Liver (tissue), 9 donors: ENCODE data around the gene MAPRE3. TPM values are rescaled to one million over a fixed set of nuclear protein-coding genes. Genes with fewer than 3 reads are reported as not detected.

Experiments
- DNase-seq: peaks from one replicate; pipeline ENCODE4 v3.0.0-alpha.2; 2017; ENCODE audit warnings: low spot score
- H3K27ac ChIP-seq, 2 donors: one replicate each; pipeline ENCODE4 v1.7.0; 2013; ENCODE audit warnings: inconsistent platforms in 2 of 2, low read length in 2 of 2, control low read depth in 1 of 2, low read depth in 1 of 2, mild to moderate bottlenecking in 1 of 2
- H3K27me3 ChIP-seq, 4 donors: one replicate each; pipeline versions ENCODE4 v1.6.1 to v1.7.0; 2013; ENCODE audit warnings: low read length in 3 of 4, inconsistent platforms in 1 of 4, mild to moderate bottlenecking in 1 of 4, moderate library complexity in 1 of 4; ENCODE audit not compliant: control insufficient read depth in 4 of 4, insufficient read depth in 4 of 4
- H3K36me3 ChIP-seq, 4 donors: one replicate each; pipeline versions ENCODE4 v1.6.1 to v1.7.0; 2013; ENCODE audit warnings: low read length in 3 of 4, mild to moderate bottlenecking in 3 of 4, low read depth in 1 of 4, moderate library complexity in 1 of 4; ENCODE audit not compliant: control insufficient read depth in 4 of 4, insufficient read depth in 3 of 4
- H3K4me1 ChIP-seq, 4 donors: one replicate each; pipeline versions ENCODE4 v1.6.1 to v1.7.0; 2013; ENCODE audit warnings: low read length in 3 of 4, mild to moderate bottlenecking in 3 of 4, moderate library complexity in 1 of 4; ENCODE audit not compliant: control insufficient read depth in 4 of 4, insufficient read depth in 4 of 4
- H3K4me3 ChIP-seq, 3 donors: one replicate each; pipeline versions ENCODE4 v1.6.1 to v1.7.0; 2013; ENCODE audit warnings: low read length in 3 of 3, control low read depth in 1 of 3, low read depth in 1 of 3, mild to moderate bottlenecking in 1 of 3
- H3K9ac ChIP-seq, 2 donors: one replicate each; pipeline ENCODE4 v1.7.0; 2013; ENCODE audit warnings: low read length in 2 of 2, mild to moderate bottlenecking in 2 of 2, moderate library complexity in 2 of 2, control low read depth in 1 of 2, low read depth in 1 of 2
- H3K9me3 ChIP-seq, 4 donors: one replicate each; pipeline versions ENCODE4 v1.6.1 to v1.7.0; 2013; ENCODE audit warnings: low read length in 3 of 4; ENCODE audit not compliant: control insufficient read depth in 4 of 4
- ATF3 ChIP-seq: IDR thresholded peaks from 2 replicates; pipeline ENCODE4 v1.6.1; 2016; ENCODE audit warnings: antibody characterized with exemption
- CTCF ChIP-seq: fragments of 150-350 bp; IDR thresholded peaks from 2 replicates; pipeline ENCODE4 v1.5.1; 2017; ENCODE audit warnings: improper control_type of control experiment, low read depth, low read length; ENCODE audit not compliant: missing input control
- EGR1 ChIP-seq, 2 donors: IDR thresholded peaks; 2 replicates each; pipeline ENCODE4 v1.6.1; 2016 to 2018; ENCODE audit warnings: antibody characterized with exemption in 2 of 2, low read depth in 2 of 2
- FOXA2 ChIP-seq: IDR thresholded peaks from 2 replicates; pipeline ENCODE4 v1.6.1; 2016; ENCODE audit warnings: antibody characterized with exemption
- GABPA ChIP-seq, 2 donors: IDR thresholded peaks in 1 of 2; conservative IDR thresholded peaks in 1 of 2; 2 replicates each; pipeline ENCODE4 v1.6.1; 2016; ENCODE audit warnings: antibody characterized with exemption in 2 of 2, mild to moderate bottlenecking in 1 of 2, moderate library complexity in 1 of 2
- HNF4A ChIP-seq, 2 donors: conservative IDR thresholded peaks; 2 replicates each; pipeline ENCODE4 v1.6.1; 2016; ENCODE audit warnings: antibody characterized with exemption in 2 of 2, mild to moderate bottlenecking in 2 of 2
- HNF4G ChIP-seq: IDR thresholded peaks from 2 replicates; pipeline ENCODE4 v1.6.1; 2016; ENCODE audit warnings: antibody characterized with exemption
- JUND ChIP-seq, 2 donors: IDR thresholded peaks; 2 replicates each; pipeline ENCODE4 v1.6.1; 2016; ENCODE audit warnings: antibody characterized with exemption in 2 of 2
- MAX ChIP-seq: IDR thresholded peaks from 2 replicates; pipeline ENCODE4 v1.6.1; 2016; ENCODE audit warnings: antibody characterized with exemption
- NR2F2 ChIP-seq: IDR thresholded peaks from 2 replicates; pipeline ENCODE4 v1.6.1; 2016; ENCODE audit warnings: antibody characterized with exemption
- RAD21 ChIP-seq, 2 donors: IDR thresholded peaks; 2 replicates each; pipeline ENCODE4 v1.6.1; 2016; ENCODE audit warnings: antibody characterized with exemption in 2 of 2, mild to moderate bottlenecking in 2 of 2
- REST ChIP-seq: IDR thresholded peaks from 2 replicates; pipeline ENCODE4 v1.6.1; 2016; ENCODE audit warnings: antibody characterized with exemption, mild to moderate bottlenecking
- RXRA ChIP-seq, 2 donors: IDR thresholded peaks; 2 replicates each; pipeline ENCODE4 v1.6.1; 2017 to 2018; ENCODE audit warnings: antibody characterized with exemption in 2 of 2, mild to moderate bottlenecking in 1 of 2
- SP1 ChIP-seq: IDR thresholded peaks from 2 replicates; pipeline ENCODE4 v1.6.1; 2018; ENCODE audit warnings: antibody characterized with exemption, mild to moderate bottlenecking
- TAF1 ChIP-seq: conservative IDR thresholded peaks from 2 replicates; pipeline ENCODE4 v1.6.1; 2016; ENCODE audit warnings: antibody characterized with exemption, mild to moderate bottlenecking
- YY1 ChIP-seq: IDR thresholded peaks from 2 replicates; pipeline ENCODE4 v1.6.1; 2016; ENCODE audit warnings: antibody characterized with exemption, mild to moderate bottlenecking
- WGBS: extraction: QIAGEN DNeasy Blood & Tissue Kit; methylation state at CpG from one replicate; pipeline ENCODE4 v1.1.7; 2013; 5-methylcytosine and 5-hydroxymethylcytosine counted together
- polyA plus RNA-seq, 2 donors: library from polyadenylated mRNA; stranded (reverse) in 1 of 2; unstranded in 1 of 2; fragments of 200-250 nt in 1 of 2; fragments of >200 nt in 1 of 2; fragmentation: Nextera tagmentation in 1 of 2; extraction: Ambion mirVana in 1 of 2; gene quantifications; one replicate each; pipeline versions ENCODE4 v1.2.1 to v1.2.3, GENCODE V29; 2013 to 2015
- total RNA-seq, 2 donors: library from RNA; depleted of rRNA; stranded (reverse); fragments of >200 nt; gene quantifications; one replicate each; pipeline ENCODE4 v1.2.3, GENCODE V29; 2014
- donor health status: healthy.
- donor health status: healthy.
- donor health status: healthy.
- donor health status: healthy.
- donor health status: healthy.

The MAPRE3 gene
- total and polyA plus RNA-seq, 4 donors, result 1.0 to 15.8 (median 9.8) TPM

- Histone ChIP-seq H3K4me3 (no peak overlapping the region), H3K9ac (no peak overlapping the region), H3K27ac (peak overlapping the region in 1 of 2 donors; percentile 42), H3K27me3 (no peaks in the 10 kb centered on the region), H3K9me3 (no peaks in the 10 kb centered on the region), H3K36me3 (no peaks in the 10 kb centered on the region), H3K4me1 (peaks cover 13 to 36% (median 25%) of the 10 kb centered on the region in 4 donors)
- no peak for DNase-seq
- TF ChIP-seq ATF3 (no peak), NR2F2 (peak; percentile 93), JUND (IDR thresholded peaks at IDR 0.05) (no peak)
- 83% methylated on average over 8 of the region's 8 CpGs for WGBS
Measured at GRCh38 chr2:27007416-27008374, 37.3 kb downstream of the MAPRE3 start.

GRCh38 chr2:27008678-27009077 is 38.2 kb downstream of the MAPRE3 start:
- Histone ChIP-seq H3K36me3 (no peaks in the 10 kb centered on the region), H3K9me3 (no peaks in the 10 kb centered on the region), H3K4me1 (peaks cover 13 to 36% (median 25%) of the 10 kb centered on the region in 4 donors), H3K27me3 (no peaks in the 10 kb centered on the region), H3K27ac (peak overlapping the region in 1 of 2 donors; percentile 54), H3K9ac (no peak overlapping the region), H3K4me3 (no peak overlapping the region)
- DNase-seq, result no peak
- TF ChIP-seq GABPA (IDR thresholded peaks at IDR 0.05 in 1 of 2, conservative IDR thresholded peaks at IDR 0.05 in 1 of 2) (no peak), HNF4G (no peak), FOXA2 (no peak), JUND (IDR thresholded peaks at IDR 0.05) (no peak), EGR1 (IDR thresholded peaks at IDR 0.05; ENCODE audit: low read depth in 2 of 2) (no peak), YY1 (no peak), REST (no peak), MAX (no peak)
- 86% methylated on average over 4 of the region's 4 CpGs for WGBS

GRCh38 chr2:27009083-27009482 is 38.6 kb downstream of the MAPRE3 start:
- Histone ChIP-seq H3K36me3 (no peaks in the 10 kb centered on the region), H3K27me3 (no peaks in the 10 kb centered on the region), H3K4me3 (no peak overlapping the region), H3K9ac (no peak overlapping the region), H3K27ac (peak overlapping the region; percentile 22 to 80), H3K9me3 (no peaks in the 10 kb centered on the region), H3K4me1 (peaks cover 13 to 36% (median 25%) of the 10 kb centered on the region in 4 donors)
- no peak for DNase-seq
- TF ChIP-seq CTCF (no peak), FOXA2 (no peak), MAX (no peak), HNF4A (conservative IDR thresholded peaks at IDR 0.05) (peak; percentile 51 to 58), HNF4G (no peak), SP1 (no peak), REST (no peak), RXRA (IDR thresholded peaks at IDR 0.05) (peak in 1 of 2 donors; percentile 45), TAF1 (no peak), NR2F2 (no peak), JUND (IDR thresholded peaks at IDR 0.05) (no peak), GABPA (IDR thresholded peaks at IDR 0.05 in 1 of 2, conservative IDR thresholded peaks at IDR 0.05 in 1 of 2) (no peak), YY1 (no peak), RAD21 (IDR thresholded peaks at IDR 0.05) (no peak)
